Measurements from ENCODE around the gene PLOD3. TPM values are rescaled to one million over a fixed set of nuclear protein-coding genes. Genes with fewer than 3 reads are reported as not detected.

PLOD3 gene, protein sequence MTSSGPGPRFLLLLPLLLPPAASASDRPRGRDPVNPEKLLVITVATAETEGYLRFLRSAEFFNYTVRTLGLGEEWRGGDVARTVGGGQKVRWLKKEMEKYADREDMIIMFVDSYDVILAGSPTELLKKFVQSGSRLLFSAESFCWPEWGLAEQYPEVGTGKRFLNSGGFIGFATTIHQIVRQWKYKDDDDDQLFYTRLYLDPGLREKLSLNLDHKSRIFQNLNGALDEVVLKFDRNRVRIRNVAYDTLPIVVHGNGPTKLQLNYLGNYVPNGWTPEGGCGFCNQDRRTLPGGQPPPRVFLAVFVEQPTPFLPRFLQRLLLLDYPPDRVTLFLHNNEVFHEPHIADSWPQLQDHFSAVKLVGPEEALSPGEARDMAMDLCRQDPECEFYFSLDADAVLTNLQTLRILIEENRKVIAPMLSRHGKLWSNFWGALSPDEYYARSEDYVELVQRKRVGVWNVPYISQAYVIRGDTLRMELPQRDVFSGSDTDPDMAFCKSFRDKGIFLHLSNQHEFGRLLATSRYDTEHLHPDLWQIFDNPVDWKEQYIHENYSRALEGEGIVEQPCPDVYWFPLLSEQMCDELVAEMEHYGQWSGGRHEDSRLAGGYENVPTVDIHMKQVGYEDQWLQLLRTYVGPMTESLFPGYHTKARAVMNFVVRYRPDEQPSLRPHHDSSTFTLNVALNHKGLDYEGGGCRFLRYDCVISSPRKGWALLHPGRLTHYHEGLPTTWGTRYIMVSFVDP
- 47.5 and 47.9 TPM in 2 replicates for total RNA-seq
- total RNA-seq (2013): 11.6 TPM
- polyA plus RNA-seq: 35.5 and 40.1 TPM in 2 replicates
- polyA minus RNA-seq: 14.8 and 21.6 TPM in 2 replicates

DNA sequence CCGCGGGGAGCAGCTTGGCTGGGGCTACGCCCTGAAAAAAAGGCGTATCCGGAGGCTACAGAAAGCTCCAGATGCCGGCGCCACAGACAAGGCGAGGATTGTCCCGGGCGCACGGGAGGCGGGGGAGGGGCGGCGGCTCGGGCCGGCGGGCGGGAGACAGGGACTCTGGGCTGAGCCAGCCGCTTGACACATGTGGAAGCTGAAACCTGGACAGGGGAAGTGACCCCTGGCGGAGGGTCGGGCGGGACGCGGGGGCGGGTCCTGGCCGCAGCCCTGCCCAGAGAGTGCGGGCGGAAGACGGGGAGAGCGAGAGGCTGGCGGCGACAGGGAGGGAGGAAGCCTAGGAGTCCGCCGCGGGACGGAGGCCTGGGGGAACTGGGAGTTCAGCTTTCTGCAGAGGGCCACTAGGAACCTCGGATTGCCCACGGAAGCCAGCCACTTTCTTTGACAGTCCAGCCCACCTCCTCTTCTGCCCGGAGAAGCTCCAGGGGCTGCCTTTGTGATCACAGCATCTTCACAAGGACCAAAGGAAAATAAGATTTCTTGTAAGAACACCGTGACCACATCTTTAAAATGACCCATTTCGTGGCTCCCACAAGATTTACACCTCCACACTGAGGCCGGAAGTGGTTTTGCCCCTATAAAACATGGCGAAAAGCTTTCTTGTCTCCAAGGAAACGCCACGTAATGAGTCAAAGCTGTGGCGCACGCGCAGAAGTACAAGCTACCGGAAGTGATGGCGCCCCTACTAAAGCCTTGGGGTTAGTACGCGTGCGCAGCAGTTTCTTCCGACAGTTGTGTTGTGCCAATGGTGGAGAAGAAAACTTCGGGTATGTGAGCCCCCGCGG, at the start of gene PLOD3, which contains the start of gene ZNHIT1:
Gene PLOD3 (minus strand): TSS at position 194 of the 848 bp plus-strand sequence. CDS start 307 bp downstream, outside the sequence.
Gene ZNHIT1 (plus strand): TSS at position 778 of the 848 bp plus-strand sequence. CDS start 31 bp downstream, at position 809.
- Histone ChIP-seq H3K36me3 (replicated peaks in 1 of 2; ENCODE audit: control extremely low read depth in 1 of 2, control insufficient read depth in 1 of 2, extremely low read depth in 1 of 2, insufficient read depth in 2 of 2, low read length in 1 of 2) (peaks cover 0 to 12% of the 10 kb centered on the region in 2 experiments), H3K4me1 (ENCODE audit: control insufficient read depth in 2 of 2, insufficient read depth in 2 of 2, low read length in 2 of 2) (peaks cover 18 to 21% of the 10 kb centered on the region in 2 donors), H3K27ac (ENCODE audit: low read length in 2 of 2) (peak within 1 kb of the TSS; percentile 44 to 75), H3K9me3 (ENCODE audit: control extremely low read depth in 1 of 3, control insufficient read depth in 2 of 3, insufficient read depth in 1 of 3, low read length in 2 of 3) (no peaks in the 10 kb centered on the region), H2AFZ (ENCODE audit: insufficient read depth, low read depth, low read length, poor library complexity, severe bottlenecking) (peak within 1 kb of the TSS; percentile 95), H3K4me2 (replicated peaks; ENCODE audit: low read depth, low read length, poor library complexity, severe bottlenecking) (peak within 1 kb of the TSS; percentile 97), H3K27me3 (replicated peaks in 1 of 4; ENCODE audit: control extremely low read depth in 1 of 4, control insufficient read depth in 3 of 4, insufficient read depth in 4 of 4, low read length in 3 of 4) (no peaks in the 10 kb centered on the region), H3K9ac (ENCODE audit: low read length) (peak within 1 kb of the TSS; percentile 91), H3K4me3 (ENCODE audit: control extremely low read depth in 1 of 5, extremely low read depth in 1 of 5, insufficient read depth in 1 of 5, low read depth in 2 of 5, low read length in 4 of 5) (peak within 1 kb of the TSS; percentile 85 to 99 (median 94)), H3K79me2 (ENCODE audit: control insufficient read depth, insufficient read depth, low read length) (peaks cover 46% of the 10 kb centered on the region), H4K20me1 (ENCODE audit: control insufficient read depth, insufficient read depth, low read length, poor library complexity, severe bottlenecking) (peaks cover 25% of the 10 kb centered on the region)
- WGBS (ENCODE audit: insufficient coverage): under 1% methylated on average over 57 of the region's 57 CpGs
- peak within 1 kb of the TSS; percentile 97 for H3K4me3 Mint-ChIP-seq
- H3K9me3 Mint-ChIP-seq (ENCODE audit: insufficient read depth): no peaks in the 10 kb centered on the region
- ATAC-seq (ENCODE audit: low read depth): peak; percentile 80
- intact Hi-C loops (cut with micrococcal nuclease): loop anchor here (1.0 kb wide), 4 partner anchors 25 to 63 kb away; partner anchors contain the start of gene AP1S1
- POLR2A ChIA-PET: interaction anchor here (0.7 to 2.0 kb wide), 5 partner anchors 21 to 937 kb away, joined by 3 to 15 read pairs (median 3); partner anchors contain the start of genes CLDN15, FIS1 and VGF
- peak; percentile 98 for DNase-seq
- H3K4me1 Mint-ChIP-seq: peaks cover 25% of the 10 kb centered on the region
- peak within 1 kb of the TSS; percentile 95 for H3K27ac Mint-ChIP-seq
- TF ChIP-seq CTCF (IDR thresholded peaks at IDR 0.05) (peak; percentile 6), EZH2 (IDR thresholded peaks at IDR 0.05; ENCODE audit: borderline replicate concordance, insufficient read depth, low read depth, low read length, poor library complexity, severe bottlenecking) (no peak)
- no peaks in the 10 kb centered on the region for H3K27me3 Mint-ChIP-seq
- CTCF ChIA-PET: interaction anchor here (0.9 to 4.2 kb wide), 12 partner anchors 17 to 77 kb away, joined by 3 to 38 read pairs (median 4); partner anchors contain the start of genes FIS1 and MOGAT3

All from B cell (primary cell).